Suppressor macrophage treated with lipopolysaccharide for 1 hour (primary cell): ENCODE data around the gene BTNL9.
"Not testable (repeated sequence)": the region's sequence is repeated elsewhere in the genome, so short reads cannot be mapped to it uniquely, and the experiment has no call there.

Experiments used
- DNase-seq, 3 donors: peaks; one replicate each; pipeline ENCODE4 v3.0.0-alpha.2; 2020 to 2022

The BTNL9 gene

DNA sequence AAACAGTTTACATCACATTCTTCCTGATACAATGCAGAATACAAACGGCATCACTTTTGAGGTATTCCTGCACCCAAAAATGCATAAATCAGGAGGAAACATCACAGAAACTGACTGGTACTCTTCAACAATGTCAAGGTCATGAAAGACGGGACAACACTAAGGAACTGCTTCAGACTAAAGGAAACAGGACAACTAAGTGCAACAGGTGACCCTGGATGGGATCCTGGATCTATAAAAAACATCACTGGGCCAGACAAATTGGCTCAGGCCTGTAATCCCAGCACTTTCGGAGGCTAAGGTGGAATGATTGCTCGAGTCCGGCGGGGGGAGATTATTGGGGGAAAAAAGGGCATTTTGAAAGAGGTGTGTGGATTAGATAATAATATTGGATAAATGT lies 22.6 kb downstream of the BTNL9 start:
- DNase-seq, result no peak

DNA sequence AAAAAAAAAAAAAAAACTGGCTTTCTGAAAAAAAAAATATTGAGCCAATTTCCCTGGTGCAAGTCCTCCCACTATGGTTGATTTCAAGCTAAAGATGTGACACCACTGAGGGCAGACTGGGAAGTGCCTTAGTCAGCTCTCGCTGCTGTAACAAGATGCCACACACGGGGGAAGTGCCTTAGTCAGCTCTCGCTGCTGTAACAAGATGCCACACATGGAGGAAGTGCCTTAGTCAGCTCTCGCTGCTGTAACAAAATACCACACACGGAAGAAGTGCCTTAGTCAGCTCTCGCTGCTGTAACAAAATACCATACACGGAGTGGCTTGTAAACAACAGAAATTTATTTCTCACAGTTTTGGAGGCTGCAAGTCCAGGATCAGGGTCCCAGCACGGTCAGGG lies 23.4 kb downstream of the BTNL9 start:
- DNase-seq, result no peak

DNA sequence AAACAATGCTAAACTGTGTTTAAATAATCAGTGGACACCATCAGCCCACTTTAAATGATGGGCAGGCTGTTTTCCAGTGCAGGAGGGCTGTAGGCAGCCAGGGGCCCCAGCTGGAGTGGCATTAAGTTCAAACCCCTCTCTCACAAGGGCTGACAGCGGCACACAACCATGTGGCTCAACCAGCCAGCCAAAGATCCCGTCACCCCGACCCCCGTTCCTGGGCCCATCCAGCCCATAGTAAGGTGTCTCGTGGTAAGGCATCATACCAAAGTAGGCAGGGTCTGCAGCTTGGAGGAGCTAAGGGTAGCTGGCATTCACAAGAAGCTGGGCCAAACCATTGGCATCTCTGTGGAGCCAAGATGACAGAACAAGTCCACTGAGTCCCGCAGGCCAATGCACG lies 24.9 kb downstream of the BTNL9 start:
- no peak for DNase-seq

DNA sequence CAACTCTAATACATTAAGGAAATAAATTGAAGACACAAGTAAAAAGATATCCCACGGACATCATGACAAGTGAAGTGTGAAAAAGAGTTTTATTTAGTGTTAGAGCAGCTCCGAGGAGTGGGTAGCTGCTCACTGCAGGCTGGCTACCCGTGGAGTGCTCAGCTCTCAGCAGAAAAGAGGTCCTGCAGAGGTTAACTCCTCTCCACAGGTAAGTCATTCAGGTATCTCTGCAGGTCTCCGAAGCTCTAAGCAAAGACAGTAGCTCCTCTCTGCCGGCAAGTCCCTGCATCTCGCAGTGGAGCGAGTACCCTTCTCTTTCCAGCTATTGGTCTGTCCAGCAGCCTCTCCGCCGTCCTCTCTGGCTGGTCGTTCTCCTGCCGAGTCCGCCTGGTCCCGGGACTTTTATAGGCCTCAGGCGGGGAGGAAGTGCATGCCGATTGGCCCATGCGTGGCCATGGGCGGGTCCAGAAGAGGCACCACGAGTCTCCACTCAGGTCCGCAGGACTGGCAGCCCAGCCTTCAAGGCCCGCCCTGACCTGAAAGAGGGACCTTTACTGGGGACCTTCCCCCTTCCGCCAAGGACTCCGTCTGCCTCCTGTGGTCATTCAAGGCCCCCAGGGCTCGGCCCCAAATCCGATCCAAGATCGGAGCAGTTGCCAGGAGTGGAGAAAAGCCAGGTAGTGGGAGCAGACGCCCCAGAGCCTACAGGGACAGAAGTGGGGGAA lies 29.9 kb downstream of the BTNL9 start:
- no peak for DNase-seq

DNA sequence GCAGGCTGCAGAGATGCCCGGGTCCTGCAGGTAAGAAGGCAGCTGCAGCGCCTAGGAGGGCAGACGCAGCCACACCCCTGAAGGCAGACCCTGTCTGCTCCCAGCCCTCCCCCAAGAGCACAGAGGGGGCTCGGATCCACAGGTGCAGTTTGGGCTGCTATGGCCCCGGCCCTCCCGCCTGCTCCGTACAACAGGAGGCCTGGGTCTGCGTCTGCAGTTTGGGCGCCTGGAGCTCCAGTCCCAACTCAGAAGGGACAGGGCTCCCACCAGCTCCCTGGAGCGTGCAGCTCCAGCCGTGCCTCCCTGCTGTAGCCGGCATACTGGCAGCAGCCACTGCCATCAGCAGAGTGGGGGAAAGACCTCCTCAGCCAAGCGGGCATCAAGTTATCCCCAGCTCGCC lies 30.5 kb downstream of the BTNL9 start:
- DNase-seq, result no peak

DNA sequence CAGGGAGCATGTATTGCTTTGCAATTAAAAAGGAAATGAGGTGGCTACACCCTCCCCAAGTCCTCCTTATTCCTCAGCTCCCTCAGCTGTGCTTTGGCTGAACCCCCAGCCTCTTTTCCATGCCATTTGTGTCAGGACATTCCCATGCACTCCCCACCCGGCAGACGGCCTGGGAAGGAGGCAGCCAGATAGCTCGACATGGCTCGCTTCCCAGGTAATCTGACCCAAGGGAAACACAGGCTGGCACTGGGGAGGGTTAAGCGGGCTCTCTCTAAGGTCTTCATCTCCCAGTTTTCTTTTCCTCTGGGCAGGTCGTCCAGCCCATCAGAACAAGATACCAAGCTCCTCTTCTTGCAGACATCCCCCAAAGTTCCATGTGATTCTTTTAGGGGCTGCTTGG lies 31.2 kb downstream of the BTNL9 start:
- DNase-seq, result no peak

DNA sequence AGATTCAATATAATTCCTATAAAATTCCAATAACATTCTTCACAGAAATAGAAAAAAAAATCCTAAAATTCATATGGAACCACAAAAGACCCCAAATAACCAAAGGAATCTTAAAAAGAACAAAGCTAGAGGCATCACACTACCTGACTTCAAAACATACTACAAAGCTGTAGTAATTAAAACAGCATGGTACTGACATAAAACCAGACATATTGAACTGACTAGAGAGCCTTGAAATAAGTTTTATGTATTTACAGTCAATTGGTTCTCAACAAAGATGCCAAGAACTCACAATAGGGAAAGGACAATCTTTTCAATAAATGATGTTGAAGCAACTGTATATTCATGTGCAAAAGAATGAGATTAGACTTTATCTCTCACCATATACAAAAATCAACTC lies 36.9 kb downstream of the BTNL9 start:
- DNase-seq, result no peak

DNA sequence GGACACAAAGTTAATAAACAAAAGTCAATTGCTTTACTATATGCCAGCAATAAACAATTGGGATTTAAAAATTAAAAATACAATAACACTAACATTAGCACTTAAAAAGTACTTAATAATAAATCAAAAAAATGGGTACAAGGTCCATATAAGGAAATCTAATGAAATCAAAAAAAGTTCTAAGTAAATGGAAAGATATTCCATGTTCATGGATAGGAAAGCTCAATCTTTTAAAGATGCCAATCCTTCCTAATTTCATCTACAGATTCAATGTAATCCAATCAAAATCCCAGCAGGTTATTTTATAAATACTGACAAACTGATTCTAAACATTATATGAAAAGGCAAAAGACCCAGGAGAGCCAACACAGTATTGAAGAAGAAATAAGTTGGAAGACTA lies 41.9 kb downstream of the BTNL9 start:
- DNase-seq, result no peak

DNA sequence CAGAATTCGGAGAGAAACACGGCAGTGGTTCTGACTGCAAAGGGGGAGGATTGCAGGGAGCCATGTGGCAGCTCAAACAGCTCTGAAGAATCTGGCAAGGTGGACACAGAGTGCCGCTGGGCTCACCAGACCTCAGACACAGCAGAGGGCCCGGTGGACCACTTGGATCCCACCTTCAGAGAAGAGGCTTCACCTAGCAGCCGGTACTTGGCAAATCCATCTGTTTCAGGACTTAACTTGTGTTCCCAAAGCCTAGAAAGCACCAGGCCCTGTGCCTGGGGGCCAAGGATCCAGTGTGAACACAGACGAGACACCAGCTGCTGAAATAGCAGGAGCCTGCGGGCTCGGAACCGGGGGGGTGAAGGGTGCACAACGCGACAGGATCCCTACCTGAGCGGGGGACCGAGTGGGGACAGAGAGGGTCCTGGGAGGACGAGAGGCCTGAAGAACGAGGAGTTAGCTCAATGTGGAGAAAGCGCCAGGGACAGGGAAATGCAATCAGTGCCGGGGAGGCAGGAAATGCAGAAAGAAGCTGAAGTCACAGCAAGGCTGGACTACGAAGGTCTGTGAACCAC lies 44.6 kb downstream of the BTNL9 start:
- no peak for DNase-seq

DNA sequence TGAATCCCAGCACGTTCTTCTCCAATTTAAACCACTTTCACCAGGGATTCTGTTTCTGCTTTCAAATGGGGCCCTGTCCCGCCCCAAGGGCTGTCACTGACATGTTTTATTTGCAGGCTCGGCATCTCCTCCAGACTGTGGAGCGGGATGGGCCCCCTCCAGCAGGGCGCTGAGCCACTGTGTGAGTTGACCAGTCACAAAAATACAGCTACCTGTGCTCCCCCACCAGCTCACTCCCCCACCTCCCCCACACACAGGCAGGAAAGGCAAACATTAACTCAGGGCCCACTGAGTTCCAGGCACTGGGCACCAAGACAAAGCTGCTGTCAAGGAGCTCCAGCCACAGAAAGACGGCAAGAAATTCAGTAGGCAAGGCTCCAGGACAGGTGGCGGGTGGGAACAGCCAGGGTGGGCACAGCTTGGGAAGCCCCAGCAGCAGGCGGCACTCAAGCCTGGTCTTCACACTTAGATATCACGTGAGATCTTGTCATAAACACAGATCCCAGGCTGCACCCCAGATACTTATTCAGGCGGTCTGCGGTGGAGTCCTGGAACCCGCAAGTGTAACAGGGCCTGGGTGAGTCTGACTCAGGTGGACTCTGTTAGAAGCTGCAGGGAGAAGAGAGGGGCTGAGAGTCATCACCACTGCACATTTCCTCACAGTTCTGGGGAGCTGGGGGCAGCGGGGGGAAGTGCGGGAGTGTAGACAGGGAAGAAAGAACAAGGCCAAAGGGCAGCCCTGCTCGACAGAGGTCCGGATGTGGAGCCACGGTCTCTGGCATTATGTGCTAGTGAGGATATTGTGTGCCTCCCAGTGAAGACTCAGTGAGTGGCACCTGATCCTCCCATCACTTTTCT lies 46.2 kb downstream of the BTNL9 start:
- no peak for DNase-seq

DNA sequence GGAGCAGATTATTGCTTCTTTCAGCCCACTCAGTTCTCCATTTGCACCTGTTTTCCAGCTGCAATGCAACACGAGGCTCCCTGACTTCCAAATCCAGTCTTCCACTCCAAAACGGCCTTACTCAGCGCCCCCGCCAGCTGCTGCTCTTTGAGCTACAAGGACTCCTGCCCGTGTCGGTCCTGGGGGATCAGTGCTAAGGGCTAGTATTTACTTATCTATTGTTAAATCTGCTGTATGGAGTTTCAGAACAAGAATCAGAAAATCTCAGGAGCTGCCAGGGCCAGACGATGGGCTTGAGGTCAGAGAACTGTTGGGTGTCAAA lies 46.8 kb downstream of the BTNL9 start:
- DNase-seq, result no peak

DNA sequence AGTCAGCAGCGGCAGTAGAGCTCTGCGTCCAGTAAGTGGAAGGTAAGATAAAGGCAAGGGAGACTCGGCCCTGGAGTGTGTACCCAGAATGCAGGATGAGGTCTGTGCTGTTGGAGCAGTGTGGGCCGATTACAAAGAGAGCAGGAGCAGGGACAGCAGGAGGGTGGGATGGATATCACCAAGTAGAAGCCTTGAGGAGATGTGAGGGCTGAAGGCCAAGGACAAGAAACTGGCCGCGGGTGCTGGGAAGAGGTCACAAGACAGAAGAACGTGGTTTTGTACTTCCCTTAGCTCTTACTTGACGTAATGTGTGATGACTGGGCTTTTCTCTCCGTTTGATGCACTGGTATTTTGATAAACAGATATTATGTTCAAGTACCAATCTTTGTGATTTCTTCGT lies 47.2 kb downstream of the BTNL9 start:
- peak; percentile 36 to 49 (median 44) for DNase-seq

DNA sequence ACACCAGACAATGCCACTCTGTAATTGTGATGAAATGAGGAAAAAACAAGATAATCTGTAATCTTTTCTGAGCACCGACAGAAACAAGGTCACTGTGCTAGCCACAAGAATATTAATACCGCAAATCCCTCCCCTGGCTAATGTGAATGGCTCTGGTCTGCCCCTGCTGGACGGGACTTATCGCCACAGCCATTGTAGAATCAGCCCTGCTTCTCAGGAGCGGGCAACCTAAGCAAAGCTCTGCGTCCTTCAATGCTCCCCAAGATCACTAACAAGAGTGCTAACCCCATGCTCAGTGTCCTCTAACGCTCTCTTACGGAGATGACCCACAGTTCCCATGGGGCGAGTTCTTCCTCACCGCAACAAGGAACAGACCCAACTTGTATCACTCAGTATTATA lies 48.2 kb downstream of the BTNL9 start:
- no peak for DNase-seq

DNA sequence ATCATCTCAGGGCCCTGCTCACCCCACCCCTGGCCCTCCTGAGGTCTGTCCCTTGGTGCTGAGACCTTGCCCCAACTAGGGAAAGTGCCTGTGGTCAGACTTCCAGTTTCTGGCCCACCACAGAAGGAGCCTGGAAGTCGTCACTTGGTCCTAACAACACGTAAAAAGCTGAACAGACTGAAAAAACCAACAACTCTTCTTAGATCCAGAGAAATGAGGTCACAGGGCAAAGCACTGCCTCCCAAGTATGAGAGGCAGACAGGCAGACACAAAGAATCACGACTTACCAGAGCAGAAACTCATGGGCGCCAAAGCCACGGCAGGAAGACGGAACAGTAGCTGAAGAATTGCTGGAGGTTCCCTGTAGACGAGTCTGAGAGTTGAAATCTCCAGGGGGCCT lies 52.4 kb downstream of the BTNL9 start:
- no peak for DNase-seq

DNA sequence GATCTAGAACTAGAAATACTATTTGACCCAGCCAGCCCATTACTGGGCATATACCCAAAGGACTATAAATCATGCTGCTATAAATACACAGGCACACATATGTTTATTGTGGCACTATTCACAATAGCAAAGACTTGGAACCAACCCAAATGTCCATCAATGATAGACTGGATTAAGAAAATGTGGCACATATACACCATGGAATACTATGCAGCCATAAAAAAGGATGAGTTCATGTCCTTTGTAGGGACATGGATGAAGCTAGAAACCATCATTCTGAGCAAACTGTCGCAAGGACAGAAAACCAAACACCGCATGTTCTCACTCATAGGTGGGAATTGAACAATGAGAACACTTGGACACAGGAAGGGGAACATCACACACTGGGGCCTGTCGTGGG lies 55.1 kb downstream of the BTNL9 start:
- DNase-seq, result not testable (repeated sequence)

DNA sequence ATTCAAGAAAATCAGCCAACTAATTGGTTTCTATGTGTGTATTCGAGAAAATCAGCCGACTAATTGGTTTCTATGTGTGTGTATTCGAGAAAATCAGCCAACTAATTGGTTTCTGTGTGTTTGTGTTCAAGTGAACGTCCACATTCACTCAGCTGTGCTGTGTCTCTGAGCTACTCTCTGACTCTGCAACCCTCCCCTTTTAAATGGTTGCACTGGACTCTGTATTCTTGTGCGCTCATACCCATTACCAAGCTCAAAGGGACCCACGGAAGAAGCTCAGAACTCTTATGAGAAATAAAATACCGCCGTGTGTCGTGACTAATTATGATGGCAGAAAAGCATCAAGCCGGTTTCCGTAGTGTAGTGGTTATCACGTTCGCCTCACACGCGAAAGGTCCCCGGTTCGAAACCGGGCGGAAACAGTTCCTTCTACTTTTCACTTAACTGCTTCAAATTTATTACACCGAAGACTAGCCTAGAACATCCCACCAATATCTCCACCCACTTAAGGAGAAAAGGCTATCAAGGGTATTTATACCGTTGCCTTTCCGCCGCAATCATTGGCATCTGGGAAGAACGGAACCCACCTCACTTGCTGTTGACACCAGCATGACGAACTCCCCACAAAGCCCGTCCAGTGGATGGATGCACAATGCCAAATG lies 56.8 kb downstream of the BTNL9 start:
- not testable (repeated sequence) for DNase-seq

DNA sequence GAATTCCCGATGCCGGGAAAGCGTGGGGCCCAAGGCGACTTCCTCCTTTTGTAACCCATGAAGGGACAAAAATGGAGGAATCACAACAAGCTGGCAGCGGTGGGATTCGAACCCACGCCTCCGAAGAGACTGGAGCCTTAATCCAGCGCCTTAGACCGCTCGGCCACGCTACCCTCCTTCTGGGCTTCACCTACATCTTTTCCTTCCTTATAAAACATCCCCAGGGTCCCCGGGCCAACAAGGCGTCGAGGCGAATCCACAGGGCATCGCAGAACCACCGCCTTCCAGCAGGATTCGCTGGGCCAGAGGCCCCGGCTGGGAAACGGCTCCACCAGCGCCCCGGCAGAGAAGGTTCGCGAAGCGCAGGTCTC lies 57.3 kb downstream of the BTNL9 start:
- not testable (repeated sequence) for DNase-seq

DNA sequence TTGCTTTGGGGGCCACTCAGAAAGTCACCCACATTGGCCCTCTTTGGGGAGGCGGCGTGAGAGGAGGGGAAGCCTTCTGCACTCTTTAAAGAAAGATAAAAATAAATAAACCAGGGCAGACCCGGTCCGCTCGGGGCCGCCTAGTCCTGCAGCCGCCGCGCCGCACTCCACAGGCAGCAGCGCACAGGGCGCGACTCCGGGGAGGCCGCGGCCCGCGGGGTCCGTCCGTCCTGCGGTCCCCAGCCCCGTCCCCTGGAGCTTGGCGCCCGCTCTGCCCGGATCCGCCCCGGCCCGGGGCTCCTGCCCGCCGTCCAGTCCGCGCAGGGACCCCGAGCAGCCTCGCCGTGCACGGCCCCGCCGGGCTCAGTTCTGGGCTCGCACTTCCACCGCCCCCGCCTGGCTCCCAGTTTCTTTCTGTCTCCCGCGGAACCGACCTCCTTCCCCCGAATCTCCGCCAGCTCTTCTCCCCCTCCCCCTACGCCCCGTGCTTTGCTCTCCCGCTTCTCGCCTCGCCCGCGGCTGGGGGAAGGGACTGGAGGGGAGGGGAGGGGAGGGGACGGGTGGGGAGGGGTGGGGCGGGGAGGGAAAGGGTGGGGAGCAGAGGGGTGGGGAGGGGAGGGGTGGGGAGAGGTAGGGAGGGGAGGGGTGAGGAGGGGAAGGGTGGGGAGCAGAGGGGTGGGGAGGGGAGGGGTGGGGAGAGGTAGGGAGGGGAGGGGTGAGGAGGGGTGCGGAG lies 57.9 kb downstream of the BTNL9 start:
- DNase-seq, result not testable (repeated sequence)

DNA sequence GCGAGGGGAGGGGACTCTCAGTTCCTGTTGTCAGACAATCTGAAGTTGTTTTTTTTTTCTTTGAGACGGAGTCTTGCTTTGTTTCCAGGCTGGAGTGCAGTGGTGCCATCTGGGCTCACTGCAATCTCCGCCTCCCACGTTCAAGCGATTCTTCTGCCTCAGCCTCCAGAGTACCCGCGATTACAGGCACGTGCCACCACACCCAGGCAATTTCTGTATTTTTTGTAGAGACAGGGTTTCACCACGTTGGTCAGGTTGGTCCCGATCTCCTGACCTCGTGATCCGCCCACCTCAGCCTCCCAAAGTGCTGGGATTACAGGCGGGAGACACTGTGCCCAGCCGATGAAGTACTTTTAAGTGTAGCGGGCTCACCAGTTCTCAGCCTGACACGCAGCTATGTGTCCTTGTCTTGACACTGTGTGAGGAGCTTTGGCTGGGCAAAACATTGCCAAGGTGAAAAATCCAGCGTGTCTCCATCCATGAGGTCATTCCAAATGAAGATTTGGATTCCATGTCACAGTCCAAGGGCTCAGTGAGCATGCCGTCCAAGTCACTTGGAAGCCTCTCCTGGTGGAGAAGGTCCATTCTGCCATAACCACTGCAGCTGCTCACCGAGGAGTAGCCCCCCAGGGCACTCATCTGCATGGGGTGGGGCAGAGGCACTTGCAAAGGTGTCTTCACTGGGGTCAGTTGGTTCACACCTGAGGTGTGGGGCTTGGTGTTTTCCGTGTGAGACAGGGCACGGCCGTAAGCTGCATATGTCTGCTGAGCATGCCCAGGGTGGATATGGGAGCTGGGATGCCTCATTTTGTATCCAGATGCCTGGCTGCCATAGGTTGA lies 58.9 kb downstream of the BTNL9 start:
- no peak for DNase-seq

DNA sequence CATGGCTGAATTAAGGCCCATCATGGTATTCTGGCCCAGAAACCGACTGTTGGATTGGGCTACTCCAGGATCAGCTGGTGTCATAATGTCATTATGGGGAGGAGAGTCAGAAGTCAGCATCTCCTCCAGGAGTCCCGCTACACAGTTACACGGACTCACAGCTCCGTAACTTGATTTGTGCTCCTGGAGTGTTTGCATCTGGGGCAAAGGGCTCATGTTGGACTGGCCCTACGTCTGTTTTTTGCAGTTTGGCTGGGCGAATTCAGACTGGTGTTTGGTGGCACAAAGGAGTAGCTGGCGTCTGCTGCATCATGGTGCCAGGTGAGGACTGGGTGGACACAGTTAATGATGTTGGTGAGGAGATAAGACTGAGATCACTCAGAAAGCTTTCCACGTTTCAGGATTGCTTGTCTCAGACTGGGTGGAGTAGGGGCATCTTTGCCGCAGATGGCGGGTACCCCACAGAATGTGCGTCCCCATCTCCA lies 59.6 kb downstream of the BTNL9 start:
- no peak for DNase-seq

DNA sequence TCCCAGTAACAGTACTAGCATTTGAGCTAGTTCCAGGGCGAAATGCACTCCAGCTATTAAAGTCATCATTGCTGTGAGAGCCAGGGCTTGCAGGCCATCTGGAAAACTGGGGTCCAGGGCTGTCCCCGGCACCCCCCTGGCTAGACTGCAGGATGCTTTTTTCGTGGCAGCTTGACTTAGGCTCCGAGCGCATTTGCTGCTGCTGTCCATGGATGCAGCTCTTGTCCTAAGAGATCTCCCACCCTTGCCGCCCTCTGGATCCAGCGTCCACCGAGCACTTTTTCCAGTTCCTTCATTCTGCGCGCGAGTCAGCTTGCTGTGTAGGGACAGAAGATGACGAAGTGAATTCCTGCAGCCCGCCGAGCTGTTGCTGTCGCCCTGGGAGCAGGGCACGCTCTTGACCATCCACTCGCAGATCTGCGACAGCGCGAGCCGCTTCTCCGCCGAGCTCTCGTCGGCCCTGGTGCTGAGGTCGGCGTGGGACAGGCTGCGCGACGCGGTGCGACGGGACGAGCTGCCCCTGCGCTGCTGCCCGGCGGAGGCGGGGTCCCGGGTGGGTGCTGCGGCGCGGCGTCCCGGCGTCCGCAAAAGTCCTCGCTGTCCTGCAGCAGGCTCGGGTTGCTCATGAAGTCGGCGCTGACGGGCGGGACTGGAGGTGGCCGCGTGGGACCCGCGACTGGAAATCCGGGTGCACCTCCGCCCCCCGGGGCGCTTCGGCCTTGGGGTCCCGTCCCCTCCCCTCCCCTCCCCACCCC lies 60.2 kb downstream of the BTNL9 start:
- peak in 1 of 3 donors; percentile 20 for DNase-seq
